GM21360 (cell line): Measurements from ENCODE around the gene RBPJL.
A peak's percentile ranks its signal among the peaks of the same experiment; 100 is the strongest.

Experiments used
- ATAC-seq: cut with Tn5 transposase; IDR thresholded peaks from one replicate; pipeline ENCODE4 v1.9.1; 2021; ENCODE audit warnings: mild to moderate bottlenecking, moderate library complexity; ENCODE audit not compliant: unreplicated experiment

RBPJL gene

GRCh38 chr20:45358282-45359068, 51.8 kb downstream of the RBPJL start:
- no peak for ATAC-seq

GRCh38 chr20:45359069-45359405, 52.4 kb downstream of the RBPJL start:
- no peak for ATAC-seq

- no peak for ATAC-seq
These were observed 52.9 kb downstream of the RBPJL start for GRCh38 chr20:45359406-45360148.

GRCh38 chr20:45361793-45362192, 55.2 kb downstream of the RBPJL start:
- no peak for ATAC-seq

- ATAC-seq = peak; percentile 79
These were observed 56.4 kb downstream of the RBPJL start, which contains the start of gene SYS1 for GRCh38 chr20:45362804-45363610. SYS1 (plus strand) TSS chr20:45363156; CDS start chr20:45363532, 376 bp downstream.

- no peak for ATAC-seq
These were observed 57.2 kb downstream of the RBPJL start for GRCh38 chr20:45363611-45364492.

GRCh38 chr20:45365444-45365970, 58.9 kb downstream of the RBPJL start:
- ATAC-seq = no peak

GRCh38 chr20:45366192-45366591, 59.6 kb downstream of the RBPJL start:
- ATAC-seq = no peak

- no peak for ATAC-seq
These were observed 60.0 kb downstream of the RBPJL start for GRCh38 chr20:45366631-45367030.

- no peak for ATAC-seq
These were observed 60.5 kb downstream of the RBPJL start for GRCh38 chr20:45367126-45367525.
